PC-3 (cell line): ENCODE results near the gene RAB3B. TPM values are rescaled to one million over a fixed set of nuclear protein-coding genes. Genes with fewer than 3 reads are reported as not detected.

Experiments used
- ATAC-seq: fragments of 200-7000 bp; cut with Tn5 transposase; 2 replicates; pipeline ENCODE4 v1.9.1; 2020; ENCODE audit warnings: mild to moderate bottlenecking, moderate library complexity
- BruUV-seq: library from RNA; stranded (reverse); fragments of 400-500 nt; replicated peaks from 2 replicates; lab custom pipeline; 2021; lab: Mats Ljungman, UMichigan
- CTCF ChIA-PET: fragments of 300-600 bp; sonication (Branson Sonifier 250); formaldehyde crosslinking; loops from one replicate; lab custom pipeline; 2022; ENCODE audit warnings: antibody characterized with exemption; lab: Charles Lee
- POLR2A ChIA-PET: fragments of 300-600 bp; sonication (Branson Sonifier 250); formaldehyde crosslinking; loops from one replicate; lab custom pipeline; 2022; ENCODE audit warnings: antibody characterized with exemption; ENCODE audit not compliant: unreplicated experiment; lab: Charles Lee
- DNase-seq: peaks from one replicate; pipeline ENCODE4 v3.0.0-alpha.2; 2015
- H2AFZ ChIP-seq: fragments of 300-600 bp; sonication (generic); 2 replicates; pipeline ENCODE4 v1.6.0; 2016; ENCODE audit warnings: antibody characterized with exemption, low read length
- H3F3A ChIP-seq: fragments of 300-600 bp; sonication (generic); one replicate; pipeline ENCODE4 v1.6.0; 2017; ENCODE audit warnings: antibody characterized with exemption, low read length, control low read depth, mild to moderate bottlenecking; ENCODE audit not compliant: unreplicated experiment
- H3K27ac ChIP-seq: fragments of 300-600 bp; sonication (generic); 2 replicates; pipeline ENCODE4 v1.5.1; 2016; ENCODE audit warnings: mild to moderate bottlenecking, low read length
- H3K27me3 ChIP-seq: fragments of 300-600 bp; sonication (generic); 2 replicates; pipeline ENCODE4 v1.6.1; 2016; ENCODE audit warnings: low read length, mixed read lengths
- H3K36me3 ChIP-seq: fragments of 300-600 bp; sonication (generic); 2 replicates; pipeline ENCODE4 v1.6.1; 2016; ENCODE audit warnings: low read depth, mixed run types, low read length, mixed read lengths
- H3K4me1 ChIP-seq: fragments of 300-600 bp; sonication (generic); 2 replicates; pipeline ENCODE4 v1.5.1; 2016; ENCODE audit warnings: low read length; ENCODE audit not compliant: insufficient read depth
- H3K4me2 ChIP-seq: fragments of 300-600 bp; sonication (generic); 2 replicates; pipeline ENCODE4 v1.6.0; 2016; ENCODE audit warnings: low read length
- H3K4me3 ChIP-seq: fragments of 300-600 bp; sonication (generic); 2 replicates; pipeline ENCODE4 v1.5.1; 2016; ENCODE audit warnings: mild to moderate bottlenecking, low read length, mixed read lengths
- H3K79me2 ChIP-seq: fragments of 300-600 bp; sonication (generic); 2 replicates; pipeline ENCODE4 v1.6.1; 2017; ENCODE audit warnings: low read length, mixed read lengths
- H3K9ac ChIP-seq: fragments of 300-600 bp; sonication (generic); 2 replicates; pipeline ENCODE4 v1.6.0; 2016; ENCODE audit warnings: mild to moderate bottlenecking, low read length
- H3K9me2 ChIP-seq: fragments of 300-600 bp; sonication (generic); replicated peaks from 2 replicates; pipeline ENCODE4 v1.6.1; 2016; ENCODE audit warnings: mixed run types, low read length, mixed read lengths
- H3K9me3 ChIP-seq: fragments of 300-600 bp; sonication (generic); 2 replicates; pipeline ENCODE4 v1.6.1; 2016; ENCODE audit warnings: low read length, mixed read lengths
- H4K20me1 ChIP-seq: fragments of 300-600 bp; sonication (generic); 2 replicates; pipeline ENCODE4 v1.6.1; 2016; ENCODE audit warnings: low read length, mixed read lengths
- CTCF ChIP-seq: fragments of 300-600 bp; sonication (generic); conservative IDR thresholded peaks from 2 replicates; pipeline ENCODE4 v1.5.1; 2017; ENCODE audit warnings: antibody characterized with exemption, low read depth, mild to moderate bottlenecking, low read length
- EZH2 ChIP-seq: fragments of 300-600 bp; sonication (generic); IDR thresholded peaks from one replicate; pipeline ENCODE4 v1.6.1; 2017; ENCODE audit warnings: antibody characterized with exemption, mild to moderate bottlenecking, low read length; ENCODE audit not compliant: unreplicated experiment
- EZH2phosphoT487 ChIP-seq: fragments of 300-600 bp; sonication (generic); IDR thresholded peaks from 2 replicates; pipeline ENCODE4 v1.6.1; 2018; ENCODE audit warnings: mild to moderate bottlenecking, antibody characterized with exemption, low read length, borderline replicate concordance
- intact Hi-C: fragments of 100-400 bp; cut with micrococcal nuclease; formaldehyde crosslinking; loops from 2 replicates; pipeline ENCODE4 v1.9.0; 2023
- total RNA-seq: library from RNA; depleted of rRNA; stranded (reverse); fragments of >200 nt; gene quantifications from 2 replicates; pipeline ENCODE4 v1.2.3, GENCODE V29; 2014

Gene RAB3B
- total RNA-seq, 1 experiment from 2014 or later: 4.5 TPM

- H3K9me2 ChIP-seq: no peaks in the 10 kb centered on the region
Observed at GRCh38 chr1:51878308-51878615, 112.2 kb downstream of the RAB3B start.

GRCh38 chr1:51877434-51878307, 112.8 kb downstream of the RAB3B start:
- BruUV-seq: no TSS peak
- no peaks in the 10 kb centered on the region for H3F3A ChIP-seq
- peaks cover 14% of the 10 kb centered on the region; the same call in 1 of the 2 replicates for H4K20me1 ChIP-seq
- CTCF ChIA-PET: no interaction called here
- peak overlapping the region; percentile 98 for H3K9ac ChIP-seq
- intact Hi-C loops: loop anchor here (5.0 kb wide), 1 partner anchor 305 kb away; no protein-coding TSS in a partner anchor
- H2AFZ ChIP-seq: peak overlapping the region; percentile 81
- H3K27ac ChIP-seq: peak overlapping the region; percentile 88
- ATAC-seq: peak; percentile 15
- peaks cover 58% of the 10 kb centered on the region for H3K79me2 ChIP-seq
- no peaks in the 10 kb centered on the region for H3K27me3 ChIP-seq
- peak; percentile 17 for DNase-seq
- H3K36me3 ChIP-seq: peaks cover 8% of the 10 kb centered on the region
- peak overlapping the region; percentile 87 for H3K4me3 ChIP-seq
- POLR2A ChIA-PET: interaction anchor here (0.7 kb wide), 1 partner anchor 308 kb away, joined by 5 read pairs; no protein-coding TSS in a partner anchor
- peak overlapping the region; percentile 90 for H3K4me2 ChIP-seq
- H3K4me1 ChIP-seq: peaks cover 24% of the 10 kb centered on the region
- H3K9me3 ChIP-seq: no peaks in the 10 kb centered on the region
- H3K9me2 ChIP-seq: no peaks in the 10 kb centered on the region
- TF ChIP-seq CTCF: no peak
- no peak for TF ChIP-seq EZH2
- no peak for TF ChIP-seq EZH2phosphoT487

More at GRCh38 chr1:51878308-51878615, 112.2 kb downstream of the RAB3B start:
- no peak for DNase-seq
- Histone ChIP-seq H3K9me3 (no peaks in the 10 kb centered on the region), H4K20me1 (peaks cover 14% of the 10 kb centered on the region; the same call in 1 of the 2 replicates), H2AFZ (peak overlapping the region; percentile 81), H3K27me3 (no peaks in the 10 kb centered on the region), H3K79me2 (peaks cover 52% of the 10 kb centered on the region), H3F3A (no peaks in the 10 kb centered on the region), H3K9ac (peak overlapping the region; percentile 98), H3K4me1 (peaks cover 24% of the 10 kb centered on the region), H3K36me3 (0 out of 2 replicates have a peak, but pooled peaks cover 3% of the 10 kb centered on the region), H3K4me2 (peak overlapping the region; percentile 90), H3K27ac (peak overlapping the region; percentile 88), H3K4me3 (peak overlapping the region; percentile 87)
- TSS peak; percentile 61 for BruUV-seq
- ChIA-PET CTCF (no interaction called here), POLR2A (no interaction called here)
- peak; percentile 17 for ATAC-seq
- intact Hi-C loops: loop anchor here (5.0 kb wide), 1 partner anchor 306 kb away; no protein-coding TSS in a partner anchor
- no peak for TF ChIP-seq EZH2phosphoT487
- no peak for TF ChIP-seq CTCF
- TF ChIP-seq EZH2: no peak
